Skeletal muscle tissue (tissue), 4 donors: ENCODE results near the gene DDX42. TPM values are rescaled to one million over a fixed set of nuclear protein-coding genes. Genes with fewer than 3 reads are reported as not detected.

Experiments
- H3K27ac ChIP-seq: one replicate; pipeline ENCODE4 v1.7.0; 2013; ENCODE audit warnings: mild to moderate bottlenecking, low read depth, low read length, inconsistent platforms
- H3K27me3 ChIP-seq, 3 donors: one replicate each; pipeline ENCODE4 v1.7.0; 2013; ENCODE audit warnings: low read length in 3 of 3; ENCODE audit not compliant: control insufficient read depth in 3 of 3, insufficient read depth in 3 of 3
- H3K36me3 ChIP-seq, 3 donors: one replicate each; pipeline ENCODE4 v1.7.0; 2013; ENCODE audit warnings: low read length in 3 of 3; ENCODE audit not compliant: control insufficient read depth in 3 of 3, insufficient read depth in 3 of 3
- H3K4me1 ChIP-seq, 3 donors: one replicate each; pipeline ENCODE4 v1.7.0; 2013; ENCODE audit warnings: low read length in 3 of 3, mild to moderate bottlenecking in 3 of 3; ENCODE audit not compliant: control insufficient read depth in 3 of 3, insufficient read depth in 3 of 3
- H3K4me3 ChIP-seq, 3 donors: one replicate each; pipeline ENCODE4 v1.7.0; 2013; ENCODE audit warnings: low read length in 3 of 3
- H3K9ac ChIP-seq, 3 donors: one replicate each; pipeline ENCODE4 v1.7.0; 2013; ENCODE audit warnings: low read length in 3 of 3, mild to moderate bottlenecking in 3 of 3, moderate library complexity in 2 of 3, low read depth in 1 of 3
- H3K9me3 ChIP-seq, 3 donors: one replicate each; pipeline ENCODE4 v1.7.0; 2013; ENCODE audit warnings: low read length in 3 of 3; ENCODE audit not compliant: control insufficient read depth in 3 of 3
- total RNA-seq: library from RNA; depleted of rRNA; stranded (reverse); fragments of >200 nt; gene quantifications from one replicate; pipeline ENCODE4 v1.2.3, GENCODE V29; 2014
- donor health status: Osteomylitis.

DDX42 gene
- total RNA-seq, 1 donor from 2014 or later, result 69.9 TPM

GRCh38 chr17:63834431-63835166 is 60.6 kb downstream of the DDX42 start:
- H3K27ac ChIP-seq, result no peak overlapping the region
- no peaks in the 10 kb centered on the region for H3K9me3 ChIP-seq
- H3K27me3 ChIP-seq, result no peaks in the 10 kb centered on the region
- H3K9ac ChIP-seq, result no peak overlapping the region
- H3K4me3 ChIP-seq, result no peak overlapping the region
- peaks cover 69 to 72% (median 72%) of the 10 kb centered on the region in 3 donors for H3K36me3 ChIP-seq
- H3K4me1 ChIP-seq, result peaks cover 25 to 50% (median 40%) of the 10 kb centered on the region in 3 donors

GRCh38 chr17:63835167-63835720 is 61.3 kb downstream of the DDX42 start:
- Histone ChIP-seq H3K9me3 (no peaks in the 10 kb centered on the region), H3K27ac (no peak overlapping the region), H3K4me3 (no peak overlapping the region), H3K36me3 (peaks cover 63 to 66% (median 65%) of the 10 kb centered on the region in 3 donors), H3K27me3 (no peaks in the 10 kb centered on the region), H3K4me1 (peaks cover 31 to 53% (median 44%) of the 10 kb centered on the region in 3 donors), H3K9ac (peak overlapping the region in 1 of 3 donors; percentile 20)

- H3K9ac ChIP-seq, result peak overlapping the region; percentile 23 to 79 (median 30)
- no peaks in the 10 kb centered on the region for H3K27me3 ChIP-seq
- H3K4me1 ChIP-seq, result peaks cover 46 to 69% (median 60%) of the 10 kb centered on the region in 3 donors
- H3K9me3 ChIP-seq, result no peaks in the 10 kb centered on the region
- H3K4me3 ChIP-seq, result no peak overlapping the region
- peaks cover 47 to 50% (median 49%) of the 10 kb centered on the region in 3 donors for H3K36me3 ChIP-seq
- peak overlapping the region; percentile 30 for H3K27ac ChIP-seq
Measured at GRCh38 chr17:63836811-63837210, 62.8 kb downstream of the DDX42 start.

- Histone ChIP-seq H3K4me3 (peak overlapping the region in 1 of 3 donors; percentile 45), H3K9ac (peak overlapping the region; percentile 45 to 79 (median 62)), H3K27me3 (no peaks in the 10 kb centered on the region), H3K9me3 (no peaks in the 10 kb centered on the region), H3K27ac (peak overlapping the region; percentile 76), H3K4me1 (peaks cover 49 to 71% (median 61%) of the 10 kb centered on the region in 3 donors), H3K36me3 (peaks cover 41 to 43% (median 43%) of the 10 kb centered on the region in 3 donors)
Measured at GRCh38 chr17:63837480-63837879, 63.5 kb downstream of the DDX42 start.

- Histone ChIP-seq H3K27me3 (no peaks in the 10 kb centered on the region), H3K9me3 (no peaks in the 10 kb centered on the region), H3K4me1 (peaks cover 49 to 71% (median 61%) of the 10 kb centered on the region in 3 donors), H3K36me3 (peaks cover 35 to 39% (median 37%) of the 10 kb centered on the region in 3 donors), H3K27ac (peak overlapping the region; percentile 76), H3K9ac (peak overlapping the region; percentile 45 to 79 (median 62)), H3K4me3 (peak overlapping the region in 2 of 3 donors; percentile 35 to 45)
Measured at GRCh38 chr17:63837962-63838600, 64.1 kb downstream of the DDX42 start.

- Histone ChIP-seq H3K9me3 (no peaks in the 10 kb centered on the region), H3K4me3 (peak overlapping the region; percentile 35 to 62 (median 45)), H3K4me1 (peaks cover 50 to 70% (median 60%) of the 10 kb centered on the region in 3 donors), H3K36me3 (peaks cover 28 to 33% (median 31%) of the 10 kb centered on the region in 3 donors), H3K9ac (peak overlapping the region; percentile 62 to 79 (median 65)), H3K27ac (peak overlapping the region; percentile 76), H3K27me3 (no peaks in the 10 kb centered on the region)
Measured at GRCh38 chr17:63838631-63839171, 64.7 kb downstream of the DDX42 start.

- H3K4me3 ChIP-seq, result peak overlapping the region; percentile 87 to 90 (median 90)
- H3K27me3 ChIP-seq, result no peaks in the 10 kb centered on the region
- H3K27ac ChIP-seq, result peak overlapping the region; percentile 89
- H3K9ac ChIP-seq, result peak overlapping the region; percentile 91 to 97 (median 93)
- H3K36me3 ChIP-seq, result peaks cover 9 to 12% (median 10%) of the 10 kb centered on the region in 3 donors
- no peaks in the 10 kb centered on the region for H3K9me3 ChIP-seq
- H3K4me1 ChIP-seq, result peaks cover 53 to 58% (median 57%) of the 10 kb centered on the region in 3 donors
Measured at GRCh38 chr17:63840591-63841349, 66.8 kb downstream of the DDX42 start.

- Histone ChIP-seq H3K27ac (peak overlapping the region; percentile 89), H3K36me3 (peaks cover 5 to 7% (median 6%) of the 10 kb centered on the region in 3 donors), H3K4me1 (peaks cover 53 to 58% (median 56%) of the 10 kb centered on the region in 3 donors), H3K4me3 (peak overlapping the region; percentile 87 to 90 (median 90)), H3K9me3 (no peaks in the 10 kb centered on the region), H3K9ac (peak overlapping the region; percentile 91 to 97 (median 93)), H3K27me3 (no peaks in the 10 kb centered on the region)
Measured at GRCh38 chr17:63841350-63842172, 67.6 kb downstream of the DDX42 start.
